ENCODE results near the gene BHLHA9.

BHLHA9 gene

GRCh38 chr17:1312261-1312870 lies 42.1 kb downstream of the BHLHA9 start:
- Histone ChIP-seq H3K36me3 (no peaks in the 10 kb centered on the region), H3K9me3 (no peaks in the 10 kb centered on the region), H3K4me1 (no peaks in the 10 kb centered on the region), H3K27me3 (peaks cover 17% of the 10 kb centered on the region), H3K4me3 (ENCODE audit: low read depth, low read length) (no peak overlapping the region)
- peak; percentile 73 for DNase-seq
- no peak for TF ChIP-seq CTCF (IDR thresholded peaks at IDR 0.05; ENCODE audit: low read depth, low read length)

- Histone ChIP-seq H3K9me3 (no peaks in the 10 kb centered on the region), H3K27me3 (peaks cover 12% of the 10 kb centered on the region), H3K36me3 (no peaks in the 10 kb centered on the region), H3K4me3 (ENCODE audit: low read depth, low read length) (no peak overlapping the region), H3K4me1 (no peaks in the 10 kb centered on the region)
- DNase-seq = no peak
- TF ChIP-seq CTCF (IDR thresholded peaks at IDR 0.05; ENCODE audit: low read depth, low read length) = no peak
Measured at GRCh38 chr17:1313270-1314005, 43.2 kb downstream of the BHLHA9 start.

GRCh38 chr17:1315409-1315808 lies 45.2 kb downstream of the BHLHA9 start:
- TF ChIP-seq CTCF (IDR thresholded peaks at IDR 0.05; ENCODE audit: low read depth, low read length) = no peak
- H3K9me3 ChIP-seq = no peaks in the 10 kb centered on the region
- no peaks in the 10 kb centered on the region for H3K4me1 ChIP-seq
- H3K36me3 ChIP-seq = no peaks in the 10 kb centered on the region
- H3K27me3 ChIP-seq = peaks cover 12% of the 10 kb centered on the region
- no peak for DNase-seq
- no peak overlapping the region for H3K4me3 ChIP-seq (ENCODE audit: low read depth, low read length)

GRCh38 chr17:1315891-1316403 lies 45.7 kb downstream of the BHLHA9 start:
- Histone ChIP-seq H3K27me3 (peaks cover 12% of the 10 kb centered on the region), H3K4me1 (no peaks in the 10 kb centered on the region), H3K4me3 (ENCODE audit: low read depth, low read length) (no peak overlapping the region), H3K36me3 (no peaks in the 10 kb centered on the region), H3K9me3 (no peaks in the 10 kb centered on the region)
- TF ChIP-seq CTCF (IDR thresholded peaks at IDR 0.05; ENCODE audit: low read depth, low read length) = no peak
- no peak for DNase-seq
